ENCODE data around the gene PREX1. TPM values are rescaled to one million over a fixed set of nuclear protein-coding genes. Genes with fewer than 3 reads are reported as not detected.
A peak's percentile ranks its signal among the peaks of the same experiment; 100 is the strongest.

The PREX1 gene
- total RNA-seq, 1 donor from 2014 or later, result 78.2 TPM

DNA sequence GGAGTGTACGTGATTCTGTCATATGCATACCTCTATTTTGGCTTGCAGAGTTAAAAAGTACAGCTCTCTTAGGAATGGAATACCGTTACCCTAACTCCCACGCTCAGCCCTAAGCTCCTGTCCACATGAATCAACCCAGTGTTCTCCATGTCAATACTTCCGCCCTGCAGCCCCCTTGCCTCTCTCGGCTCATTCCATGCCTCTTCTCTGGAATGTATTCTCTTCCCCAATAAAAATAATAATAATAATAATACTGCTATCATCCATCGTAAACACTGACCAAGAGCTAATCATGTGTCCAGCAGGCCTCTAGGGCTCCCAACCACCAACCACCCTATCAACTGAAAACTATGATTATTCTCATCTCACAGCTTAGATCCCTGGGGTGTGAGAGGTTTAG is 100.6 kb downstream of the PREX1 start:
- Histone ChIP-seq H3K4me1 (peaks cover 36% of the 10 kb centered on the region), H3K27ac (no peak overlapping the region), H3K36me3 (peaks cover 22% of the 10 kb centered on the region), H3K27me3 (ENCODE audit: low read depth) (no peaks in the 10 kb centered on the region), H3K9me3 (no peaks in the 10 kb centered on the region), H3K4me3 (no peak overlapping the region)
- no peak for TF ChIP-seq CTCF (IDR thresholded peaks at IDR 0.05)
- ATAC-seq (no peak), DNase-seq (no peak)
- intact Hi-C loops (cut with DNase I), result no loop called here

GRCh38 chr20:48725555-48725991 is 102.2 kb downstream of the PREX1 start:
- no peak for ATAC-seq

GRCh38 chr20:48724891-48725554 is 102.8 kb downstream of the PREX1 start:
- H3K4me3 ChIP-seq, result no peak overlapping the region
- no peak for DNase-seq
- peaks cover 22% of the 10 kb centered on the region for H3K36me3 ChIP-seq
- no peaks in the 10 kb centered on the region for H3K27me3 ChIP-seq (ENCODE audit: low read depth)
- peaks cover 57% of the 10 kb centered on the region for H3K4me1 ChIP-seq
- TF ChIP-seq CTCF (IDR thresholded peaks at IDR 0.05), result no peak
- no peak for ATAC-seq
- no peak overlapping the region for H3K27ac ChIP-seq
- intact Hi-C loops (cut with DNase I), result no loop called here
- no peaks in the 10 kb centered on the region for H3K9me3 ChIP-seq

More at GRCh38 chr20:48725555-48725991, 102.2 kb downstream of the PREX1 start:
- Histone ChIP-seq H3K4me1 (peaks cover 51% of the 10 kb centered on the region), H3K4me3 (no peak overlapping the region), H3K27ac (no peak overlapping the region), H3K36me3 (peaks cover 22% of the 10 kb centered on the region), H3K9me3 (no peaks in the 10 kb centered on the region), H3K27me3 (ENCODE audit: low read depth) (no peaks in the 10 kb centered on the region)
- no peak for DNase-seq
- no peak for TF ChIP-seq CTCF (IDR thresholded peaks at IDR 0.05)
- intact Hi-C loops (cut with DNase I), result no loop called here

DNA sequence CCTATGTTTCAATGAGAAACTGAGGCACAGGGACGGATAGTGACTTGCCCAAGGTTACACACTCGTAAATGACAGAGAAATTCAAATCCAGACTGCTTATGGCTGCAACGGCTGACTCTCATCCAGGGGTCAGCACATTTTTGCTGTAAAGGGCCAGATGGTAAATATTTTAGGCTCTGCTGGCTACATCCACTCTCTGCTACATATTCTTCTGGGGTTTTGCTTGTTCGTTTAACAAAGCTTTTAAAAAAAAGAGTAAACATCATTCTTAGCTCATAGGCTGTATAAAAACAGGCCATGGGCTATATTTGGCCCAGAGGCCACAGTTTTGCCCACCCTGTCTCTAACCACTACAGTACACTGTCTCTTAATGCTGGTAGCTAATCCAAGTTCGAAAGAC is 103.4 kb downstream of the PREX1 start:
- ATAC-seq, result no peak
- Histone ChIP-seq H3K27ac (no peak overlapping the region), H3K27me3 (ENCODE audit: low read depth) (no peaks in the 10 kb centered on the region), H3K4me3 (no peak overlapping the region), H3K36me3 (peaks cover 22% of the 10 kb centered on the region), H3K4me1 (peaks cover 61% of the 10 kb centered on the region), H3K9me3 (no peaks in the 10 kb centered on the region)
- no peak for TF ChIP-seq CTCF (IDR thresholded peaks at IDR 0.05)
- intact Hi-C loops (cut with DNase I), result no loop called here
- no peak for DNase-seq

DNA sequence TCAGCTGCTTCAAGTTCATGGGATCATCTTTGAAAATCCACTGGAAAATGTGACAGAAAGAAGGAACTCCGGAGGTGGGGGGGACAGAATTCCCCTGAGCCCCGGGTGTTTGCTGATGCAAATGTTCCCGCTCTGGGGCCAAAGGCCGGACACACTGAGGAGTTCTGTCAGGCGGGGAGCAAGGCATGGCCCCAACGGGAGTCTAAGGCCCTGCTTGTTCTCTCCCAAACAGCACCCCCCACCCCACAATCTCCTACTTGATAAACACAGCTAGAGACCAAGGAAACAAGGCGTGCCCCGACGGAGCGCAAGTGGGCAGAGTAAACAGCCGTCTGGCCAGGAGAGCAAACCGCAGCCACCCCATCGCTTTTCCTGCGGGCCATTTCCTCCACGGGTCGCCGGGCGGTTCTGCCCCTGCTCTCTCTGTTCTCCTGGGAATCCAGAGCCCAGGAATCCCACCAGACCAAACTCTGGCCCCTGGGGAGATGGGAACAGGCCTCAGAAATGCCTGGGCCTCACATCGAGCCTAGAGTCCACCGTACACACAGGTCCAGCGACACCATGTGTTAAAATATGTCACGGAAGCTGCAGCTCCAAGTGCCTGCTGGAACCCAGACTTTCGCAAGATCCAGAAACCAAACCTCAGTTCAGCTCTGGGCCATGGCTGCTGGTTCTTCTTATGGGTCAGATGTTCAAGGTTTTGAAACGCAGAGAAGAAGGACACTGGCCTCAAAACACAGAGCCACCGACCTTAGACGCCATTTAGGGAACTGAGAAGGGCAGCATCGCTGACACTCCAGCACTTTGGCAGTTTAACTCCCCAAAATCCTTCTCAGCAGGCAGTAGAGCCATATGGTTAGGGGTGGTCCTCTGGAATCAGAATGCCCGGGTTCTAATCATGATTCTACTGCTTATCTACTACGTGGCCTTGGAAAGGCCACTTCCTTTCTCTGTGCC is 104.2 kb downstream of the PREX1 start:
- intact Hi-C loops (cut with DNase I), result no loop called here
- Histone ChIP-seq H3K27ac (peak overlapping the region; percentile 80), H3K4me1 (peaks cover 58% of the 10 kb centered on the region), H3K4me3 (no peak overlapping the region), H3K36me3 (peaks cover 22% of the 10 kb centered on the region), H3K9me3 (no peaks in the 10 kb centered on the region), H3K27me3 (ENCODE audit: low read depth) (no peaks in the 10 kb centered on the region)
- peak; percentile 16 for TF ChIP-seq CTCF (IDR thresholded peaks at IDR 0.05)
- ATAC-seq (peak; percentile 66 to 78), DNase-seq (peak; percentile 75)

All from lower lobe of right lung (tissue), 2 donors.